ENCODE data around the gene PEX26.

- TF ChIP-seq CTCF (IDR thresholded peaks at IDR 0.05) (no peak), EZH2 (IDR thresholded peaks at IDR 0.05; ENCODE audit: borderline replicate concordance, insufficient read depth, low read depth, low read length, poor library complexity, severe bottlenecking) (no peak)
Observed at GRCh38 chr22:18114495-18114894, 36.7 kb downstream of the PEX26 start.

All from B cell (primary cell).